Central memory CD4-positive, alpha-beta T cell (primary cell): Measurements from ENCODE around the gene DESI1.

Experiments
- DNase-seq: peaks from one replicate; pipeline ENCODE4 v3.0.0; 2022

DESI1 gene

DNA sequence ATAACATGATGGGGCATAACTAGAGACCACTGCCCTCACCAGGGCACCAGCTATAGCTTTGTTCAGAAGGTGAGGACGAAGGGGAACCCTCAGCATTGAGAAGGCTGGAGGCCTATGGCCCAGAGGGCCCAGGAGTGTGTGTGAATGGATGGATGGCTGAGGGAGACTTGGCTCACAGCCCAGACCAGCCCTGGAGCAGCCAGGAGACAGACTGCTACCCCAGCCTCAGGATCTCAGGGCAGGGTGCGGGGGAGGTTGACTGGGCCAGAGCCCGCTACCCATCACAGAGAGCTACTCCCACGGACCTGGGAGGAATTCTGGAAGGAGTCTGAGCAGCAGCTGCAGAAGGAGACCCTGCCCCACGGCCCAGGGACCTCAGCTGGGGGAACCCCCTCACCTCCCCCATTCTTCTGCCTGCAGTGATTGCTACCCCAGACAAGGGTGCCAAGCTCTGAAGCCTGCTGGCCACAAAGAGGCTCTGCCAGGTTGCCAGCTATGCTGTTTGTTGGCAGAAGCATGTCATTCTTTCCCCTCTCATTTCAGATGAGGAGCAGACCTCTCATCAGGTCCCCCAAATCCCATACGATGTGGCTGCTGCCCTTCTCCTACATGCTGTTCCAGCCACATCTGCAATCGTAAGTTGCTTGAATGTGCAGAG lies 65.4 kb downstream of the DESI1 start:
- no peak for DNase-seq

GRCh38 chr22:41551877-41552582 lies 68.8 kb downstream of the DESI1 start:
- no peak for DNase-seq

GRCh38 chr22:41550952-41551491 lies 69.8 kb downstream of the DESI1 start:
- no peak for DNase-seq

GRCh38 chr22:41548830-41549211 lies 72.0 kb downstream of the DESI1 start:
- no peak for DNase-seq
